PC-9 (cell line): ENCODE data around the gene DIAPH3. TPM values are rescaled to one million over a fixed set of nuclear protein-coding genes. Genes with fewer than 3 reads are reported as not detected.

Experiments used
- BruUV-seq: library from RNA; stranded (reverse); fragments of 400-500 nt; replicated peaks from 2 replicates; lab custom pipeline; 2021; lab: Mats Ljungman, UMichigan
- CTCF ChIA-PET: fragments of 300-600 bp; sonication (Branson Sonifier 250); formaldehyde crosslinking; loops from one replicate; lab custom pipeline; 2022; ENCODE audit warnings: antibody characterized with exemption; lab: Charles Lee
- POLR2A ChIA-PET: fragments of 300-600 bp; sonication (Branson Sonifier 250); formaldehyde crosslinking; loops from one replicate; lab custom pipeline; 2022; ENCODE audit warnings: antibody characterized with exemption; ENCODE audit not compliant: unreplicated experiment; lab: Charles Lee
- DNase-seq, 2 experiments: peaks; one replicate each; pipeline versions ENCODE4 v3.0.0 to v3.0.0-alpha.2; 2015 to 2022; ENCODE audit warnings: mixed read lengths in 1 of 2
- H2AFZ ChIP-seq: fragments of 200-600 bp; sonication (generic); 2 replicates; pipeline ENCODE4 v1.8.1; 2017; ENCODE audit warnings: antibody characterized with exemption
- H3F3A ChIP-seq: fragments of 200-600 bp; sonication (generic); 2 replicates; pipeline ENCODE4 v1.8.1; 2017; ENCODE audit warnings: antibody characterized with exemption, mild to moderate bottlenecking, low read depth; ENCODE audit not compliant: insufficient read depth
- H3K27ac ChIP-seq: fragments of 200-600 bp; sonication (generic); 2 replicates; pipeline ENCODE4 v1.6.1; 2016; ENCODE audit warnings: mixed run types
- H3K27me3 ChIP-seq: fragments of 200-600 bp; sonication (generic); 2 replicates; pipeline ENCODE4 v1.6.1; 2016; ENCODE audit warnings: low read depth, mixed run types; ENCODE audit not compliant: insufficient read depth
- H3K36me3 ChIP-seq: fragments of 200-600 bp; sonication (generic); 2 replicates; pipeline ENCODE4 v1.6.1; 2016; ENCODE audit warnings: low read depth, mixed run types
- H3K4me1 ChIP-seq: fragments of 200-600 bp; sonication (generic); replicated peaks from 2 replicates; pipeline ENCODE4 v1.6.1; 2016; ENCODE audit warnings: mixed run types; ENCODE audit not compliant: insufficient read depth
- H3K4me2 ChIP-seq: fragments of 200-600 bp; sonication (generic); 2 replicates; pipeline ENCODE4 v1.6.1; 2017; ENCODE audit warnings: mixed run types
- H3K4me3 ChIP-seq: fragments of 200-600 bp; sonication (generic); 2 replicates; pipeline ENCODE4 v1.6.1; 2016; ENCODE audit warnings: mixed run types
- H3K79me2 ChIP-seq: fragments of 200-600 bp; sonication (generic); 2 replicates; pipeline ENCODE4 v1.6.1; 2017; ENCODE audit warnings: low read depth, mixed run types
- H3K9me2 ChIP-seq: fragments of 200-600 bp; sonication (generic); 2 replicates; pipeline ENCODE4 v1.8.1; 2017; ENCODE audit warnings: mild to moderate bottlenecking; ENCODE audit not compliant: insufficient read depth
- H3K9me3 ChIP-seq: fragments of 200-600 bp; sonication (generic); 2 replicates; pipeline ENCODE4 v1.8.1; 2016; ENCODE audit warnings: low read depth; ENCODE audit not compliant: insufficient read depth
- H4K20me1 ChIP-seq: fragments of 200-600 bp; sonication (generic); 2 replicates; pipeline ENCODE4 v1.8.1; 2017; ENCODE audit not compliant: insufficient read depth
- EZH2 ChIP-seq: fragments of 200-600 bp; sonication (generic); IDR thresholded peaks from 2 replicates; pipeline ENCODE4 v1.8.0; 2017; ENCODE audit warnings: antibody characterized with exemption, low read depth
- intact Hi-C: fragments of 100-400 bp; cut with micrococcal nuclease; formaldehyde crosslinking; loops from one replicate; pipeline ENCODE4 v1.10.0; 2022; ENCODE audit not compliant: unreplicated experiment
- total RNA-seq: library from RNA; stranded (reverse); gene quantifications from 2 replicates; pipeline ENCODE4 v1.2.3, GENCODE V29; 2021
- TF ChIP-seq, protein P1 (sequence below): fragments of 200-600 bp; sonication (generic); conservative IDR thresholded peaks from 2 replicates; pipeline ENCODE4 v1.6.1; 2017; ENCODE audit warnings: mixed run types, antibody characterized with exemption, mild to moderate bottlenecking, moderate library complexity

The DIAPH3 gene
- total RNA-seq, 1 experiment from 2014 or later: 39.3 TPM

DNA sequence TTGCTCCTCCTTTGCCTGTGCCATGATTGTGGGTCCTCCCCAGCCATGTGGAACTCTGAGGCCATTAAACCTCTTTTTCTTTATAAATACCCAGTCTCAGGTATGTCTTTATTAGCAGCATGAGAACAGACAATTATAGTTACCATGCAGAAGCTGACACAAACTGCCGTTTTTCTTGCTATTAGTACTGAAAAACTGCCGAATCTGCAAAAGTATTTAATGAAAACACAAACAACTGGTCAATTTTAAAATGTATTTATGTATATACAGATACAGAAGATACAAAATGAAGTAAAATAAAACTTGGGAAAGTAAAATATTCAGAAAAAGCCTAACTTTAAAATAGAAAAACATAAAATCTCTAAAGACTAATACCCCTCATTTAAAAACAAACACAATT, 206.3 kb downstream of the DIAPH3 start:
- Histone ChIP-seq H2AFZ (no peak overlapping the region), H3K4me3 (no peak overlapping the region), H3K79me2 (no peaks in the 10 kb centered on the region), H3K27me3 (no peaks in the 10 kb centered on the region), H3K9me3 (no peaks in the 10 kb centered on the region), H3F3A (no peaks in the 10 kb centered on the region), H3K36me3 (no peaks in the 10 kb centered on the region), H3K9me2 (no peaks in the 10 kb centered on the region), H4K20me1 (no peaks in the 10 kb centered on the region), H3K4me1 (no peaks in the 10 kb centered on the region), H3K27ac (no peak overlapping the region), H3K4me2 (no peak overlapping the region)
- no peak for TF ChIP-seq EZH2
- TF ChIP-seq, protein P1, sequence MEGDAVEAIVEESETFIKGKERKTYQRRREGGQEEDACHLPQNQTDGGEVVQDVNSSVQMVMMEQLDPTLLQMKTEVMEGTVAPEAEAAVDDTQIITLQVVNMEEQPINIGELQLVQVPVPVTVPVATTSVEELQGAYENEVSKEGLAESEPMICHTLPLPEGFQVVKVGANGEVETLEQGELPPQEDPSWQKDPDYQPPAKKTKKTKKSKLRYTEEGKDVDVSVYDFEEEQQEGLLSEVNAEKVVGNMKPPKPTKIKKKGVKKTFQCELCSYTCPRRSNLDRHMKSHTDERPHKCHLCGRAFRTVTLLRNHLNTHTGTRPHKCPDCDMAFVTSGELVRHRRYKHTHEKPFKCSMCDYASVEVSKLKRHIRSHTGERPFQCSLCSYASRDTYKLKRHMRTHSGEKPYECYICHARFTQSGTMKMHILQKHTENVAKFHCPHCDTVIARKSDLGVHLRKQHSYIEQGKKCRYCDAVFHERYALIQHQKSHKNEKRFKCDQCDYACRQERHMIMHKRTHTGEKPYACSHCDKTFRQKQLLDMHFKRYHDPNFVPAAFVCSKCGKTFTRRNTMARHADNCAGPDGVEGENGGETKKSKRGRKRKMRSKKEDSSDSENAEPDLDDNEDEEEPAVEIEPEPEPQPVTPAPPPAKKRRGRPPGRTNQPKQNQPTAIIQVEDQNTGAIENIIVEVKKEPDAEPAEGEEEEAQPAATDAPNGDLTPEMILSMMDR: no peak
- POLR2A ChIA-PET: no interaction called here
- no TSS peak for BruUV-seq
- intact Hi-C loops: no loop called here
- CTCF ChIA-PET: no interaction called here
- no peak for DNase-seq

DNA sequence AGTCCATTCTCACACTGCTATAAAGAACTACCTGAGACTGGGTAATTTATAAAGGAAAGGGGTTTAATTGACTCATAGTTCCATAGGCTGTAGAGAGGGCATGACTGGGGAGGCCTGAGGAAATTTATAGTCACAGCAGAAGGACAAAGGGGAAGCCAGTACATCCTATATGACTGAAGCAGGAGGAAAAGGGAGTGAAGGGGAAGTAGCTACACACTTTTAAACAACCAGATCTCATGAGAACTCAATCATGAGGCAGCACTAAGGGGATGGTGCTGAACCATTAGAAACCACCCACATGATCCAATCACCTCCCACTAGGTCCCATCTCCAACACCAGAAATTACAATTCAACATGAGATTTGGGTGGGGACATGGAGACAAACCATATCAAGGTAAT, 209.1 kb downstream of the DIAPH3 start:
- Histone ChIP-seq H3K9me2 (no peaks in the 10 kb centered on the region), H3K27ac (no peak overlapping the region), H2AFZ (no peak overlapping the region), H3K4me3 (no peak overlapping the region), H3K27me3 (no peaks in the 10 kb centered on the region), H3K9me3 (no peaks in the 10 kb centered on the region), H3K4me2 (no peak overlapping the region), H3F3A (no peaks in the 10 kb centered on the region), H3K4me1 (no peaks in the 10 kb centered on the region), H3K79me2 (no peaks in the 10 kb centered on the region), H3K36me3 (no peaks in the 10 kb centered on the region), H4K20me1 (no peaks in the 10 kb centered on the region)
- POLR2A ChIA-PET: interaction anchor here (0.5 kb wide), 1 partner anchor 37 kb away, joined by 3 read pairs; no protein-coding TSS in a partner anchor
- CTCF ChIA-PET: no interaction called here
- no peak for DNase-seq
- intact Hi-C loops: no loop called here
- BruUV-seq: no TSS peak
- no peak for TF ChIP-seq EZH2
- TF ChIP-seq, protein P1: no peak

DNA sequence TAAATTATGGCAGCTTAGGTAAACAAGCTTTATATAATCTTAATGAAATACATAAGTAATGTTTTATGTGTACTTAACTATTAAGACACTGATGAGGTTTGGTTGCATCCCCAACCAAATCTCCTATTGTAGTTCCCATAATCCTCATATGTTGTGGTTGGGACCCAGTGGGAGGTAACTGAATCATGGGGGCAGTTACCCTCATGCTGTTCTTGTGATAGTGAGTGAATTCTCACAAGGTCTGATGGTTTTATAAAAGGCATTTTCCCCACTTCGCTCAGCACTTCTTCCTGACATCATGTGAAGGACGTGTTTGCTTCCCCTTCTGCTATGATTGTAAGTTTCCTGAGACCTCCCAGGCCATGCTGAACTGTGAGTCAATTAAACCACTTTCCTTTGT, 212.7 kb downstream of the DIAPH3 start:
- BruUV-seq: no TSS peak
- Histone ChIP-seq H3K4me1 (no peaks in the 10 kb centered on the region), H3K79me2 (no peaks in the 10 kb centered on the region), H3K36me3 (no peaks in the 10 kb centered on the region), H3K4me2 (no peak overlapping the region), H3K9me2 (no peaks in the 10 kb centered on the region), H3K4me3 (no peak overlapping the region), H3K9me3 (no peaks in the 10 kb centered on the region), H3K27ac (no peak overlapping the region), H2AFZ (no peak overlapping the region), H3F3A (no peaks in the 10 kb centered on the region), H3K27me3 (no peaks in the 10 kb centered on the region), H4K20me1 (no peaks in the 10 kb centered on the region)
- CTCF ChIA-PET: no interaction called here
- TF ChIP-seq, protein P1: no peak
- TF ChIP-seq EZH2: no peak
- POLR2A ChIA-PET: no interaction called here
- DNase-seq: no peak
- intact Hi-C loops: no loop called here
